IMR-90 (cell line): ENCODE data around the gene PRCD. TPM values are rescaled to one million over a fixed set of nuclear protein-coding genes. Genes with fewer than 3 reads are reported as not detected.

Experiments used
- CHD1 ChIP-seq: IDR thresholded peaks from 2 replicates; pipeline ENCODE4 v1.6.1; 2012; ENCODE audit warnings: low read depth, low read length, improper control_type of control experiment
- FOS ChIP-seq: fragments of 150-350 bp; IDR thresholded peaks from 2 replicates; pipeline ENCODE4 v1.6.1; 2016; ENCODE audit warnings: low read depth, low read length
- MAFK ChIP-seq: IDR thresholded peaks from 2 replicates; pipeline ENCODE4 v1.6.1; 2012; ENCODE audit warnings: low read depth, low read length, improper control_type of control experiment
- MAZ ChIP-seq: IDR thresholded peaks from 2 replicates; pipeline ENCODE4 v1.6.1; 2012; ENCODE audit warnings: low read depth, mild to moderate bottlenecking, low read length, improper control_type of control experiment, moderate library complexity, borderline replicate concordance
- MXI1 ChIP-seq: IDR thresholded peaks from 2 replicates; pipeline ENCODE4 v1.6.1; 2012; ENCODE audit warnings: low read depth, mild to moderate bottlenecking, low read length, moderate library complexity, borderline replicate concordance
- RCOR1 ChIP-seq: IDR thresholded peaks from 2 replicates; pipeline ENCODE4 v1.6.1; 2012; ENCODE audit warnings: mild to moderate bottlenecking, low read length, improper control_type of control experiment; ENCODE audit not compliant: insufficient replicate concordance
- polyA plus RNA-seq, 3 experiments: library from polyadenylated mRNA; depleted of rRNA; stranded (reverse); fragments of >200 nt; gene quantifications; 2 replicates each; pipeline ENCODE4 v1.2.3, GENCODE V29; 2012; ENCODE audit warnings: low replicate concordance in 1 of 3
- total RNA-seq: library from RNA; depleted of rRNA; stranded (reverse); fragments of >200 nt; gene quantifications from 2 replicates; pipeline ENCODE4 v1.2.3, GENCODE V29; 2012

The PRCD gene
- total and polyA plus RNA-seq, 2 of the 4 experiments (the other 2 are of a cell fraction): 0.32 TPM; not detected in 1

- TF ChIP-seq RCOR1 (no peak), FOS (no peak), MXI1 (no peak), MAZ (no peak), MAFK (no peak), CHD1 (no peak)
Observed at GRCh38 chr17:76531486-76532038, 8.3 kb upstream of the PRCD start (continued).
